NCI-H2227 (cell line): ENCODE measurements around the gene KRTAP6-3.

Experiments used
- DNase-seq: peaks from one replicate; lab custom pipeline; 2025; ENCODE audit not compliant: unreplicated experiment; lab: John Stamatoyannopoulos, UW

KRTAP6-3 gene

GRCh38 chr21:30623362-30623761 lies 31.1 kb downstream of the KRTAP6-3 start:
- no peak for DNase-seq

- no peak for DNase-seq
Measured at GRCh38 chr21:30625449-30626165, 33.4 kb downstream of the KRTAP6-3 start.

DNA sequence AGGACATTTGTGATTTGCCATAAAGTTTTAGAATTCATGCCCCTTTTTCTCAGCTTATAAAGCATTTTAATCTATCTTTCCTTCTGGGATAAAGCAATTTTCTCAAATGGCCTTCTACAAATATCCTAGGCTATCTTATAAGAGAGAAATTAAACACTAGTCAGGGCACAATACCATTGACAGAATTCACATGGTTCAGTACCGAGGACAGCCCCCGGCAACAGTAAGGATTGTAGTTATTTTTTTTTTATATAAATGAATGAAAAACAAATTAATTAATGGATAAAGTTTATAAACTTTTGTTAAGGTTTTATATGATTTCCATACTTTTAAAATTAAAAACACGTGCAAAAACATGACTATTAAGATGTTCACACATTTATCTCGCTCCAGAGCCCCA lies 35.9 kb downstream of the KRTAP6-3 start:
- no peak for DNase-seq

- no peak for DNase-seq
Measured at GRCh38 chr21:30629200-30629599, 37.0 kb downstream of the KRTAP6-3 start.

GRCh38 chr21:30634906-30635305 lies 42.7 kb downstream of the KRTAP6-3 start, which contains the start of gene KRTAP20-2:
TSS of gene KRTAP20-2 (plus strand) at chr21:30635206. CDS start at chr21:30635264, 58 bp downstream.
- no peak for DNase-seq

DNA sequence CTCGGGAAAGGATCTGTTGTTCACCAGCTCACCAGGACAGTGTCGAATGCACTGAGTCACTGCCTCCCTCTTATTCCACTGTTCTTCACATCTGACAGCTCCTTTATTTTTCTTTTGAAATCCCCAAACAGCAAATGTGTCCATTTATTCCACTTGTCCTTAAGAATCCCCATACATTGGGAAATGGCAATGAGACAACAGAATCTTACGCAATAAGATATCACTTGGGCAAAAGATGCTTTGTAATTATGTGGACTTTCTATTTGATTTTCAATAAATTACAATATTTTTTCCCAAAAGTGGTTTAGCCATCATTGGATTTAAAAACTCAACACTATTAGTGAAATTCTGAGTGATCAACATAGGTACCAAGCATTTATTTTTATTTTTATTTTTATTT lies 46.4 kb downstream of the KRTAP6-3 start:
- no peak for DNase-seq

GRCh38 chr21:30642564-30642963 lies 50.3 kb downstream of the KRTAP6-3 start, which contains the start of gene KRTAP20-3:
TSS of gene KRTAP20-3 (plus strand) at chr21:30642864.
- no peak for DNase-seq
